OCI-LY7 (cell line): ENCODE data around the gene ATG4A. TPM values are rescaled to one million over a fixed set of nuclear protein-coding genes. Genes with fewer than 3 reads are reported as not detected.

Experiments
- BruUV-seq: library from RNA; stranded (reverse); fragments of 400-500 nt; replicated peaks from 2 replicates; lab custom pipeline; 2021; lab: Mats Ljungman, UMichigan
- CTCF ChIA-PET: fragments of 300-600 bp; sonication (Branson Sonifier 250); formaldehyde crosslinking; loops from one replicate; lab custom pipeline; 2022; ENCODE audit warnings: antibody characterized with exemption; ENCODE audit not compliant: unreplicated experiment; lab: Charles Lee
- POLR2A ChIA-PET: fragments of 300-600 bp; sonication (Branson Sonifier 250); formaldehyde crosslinking; loops from one replicate; lab custom pipeline; 2022; ENCODE audit warnings: antibody characterized with exemption; lab: Charles Lee
- DNase-seq: peaks from one replicate; pipeline ENCODE4 v3.0.0-alpha.2; 2015; ENCODE audit warnings: low spot score
- H2AFZ ChIP-seq: fragments of 200-600 bp; sonication (generic), shearing (Covaris generic); 2 replicates; pipeline ENCODE4 v1.6.1; 2014; ENCODE audit warnings: mild to moderate bottlenecking, antibody characterized with exemption, low read length, moderate library complexity
- H3K27ac ChIP-seq: fragments of 200-600 bp; sonication (generic); 2 replicates; pipeline ENCODE4 v1.5.1; 2014; ENCODE audit warnings: mixed run types, low read depth, mild to moderate bottlenecking, moderate library complexity, low read length, inconsistent platforms; ENCODE audit not compliant: poor library complexity, severe bottlenecking
- H3K36me3 ChIP-seq: fragments of 200-600 bp; sonication (generic); 2 replicates; pipeline ENCODE4 v1.6.1; 2014; ENCODE audit warnings: mild to moderate bottlenecking, antibody characterized with exemption, low read length, moderate library complexity, mixed read lengths; ENCODE audit not compliant: insufficient read depth
- H3K4me1 ChIP-seq: fragments of 200-600 bp; sonication (generic); 2 replicates; pipeline ENCODE4 v1.5.1; 2014; ENCODE audit warnings: mild to moderate bottlenecking, low read length; ENCODE audit not compliant: insufficient read depth, poor library complexity, severe bottlenecking
- H3K4me2 ChIP-seq: fragments of 200-600 bp; sonication (generic); 2 replicates; pipeline ENCODE4 v1.6.1; 2014; ENCODE audit warnings: mild to moderate bottlenecking, low read length
- H3K4me3 ChIP-seq: fragments of 200-600 bp; sonication (generic); 2 replicates; pipeline ENCODE4 v1.5.1; 2014; ENCODE audit warnings: mild to moderate bottlenecking, low read depth, low read length; ENCODE audit not compliant: poor library complexity, severe bottlenecking
- H3K79me2 ChIP-seq: fragments of 200-600 bp; sonication (generic); 2 replicates; pipeline ENCODE4 v1.6.1; 2016; ENCODE audit warnings: low read depth, mild to moderate bottlenecking, low read length, moderate library complexity, mixed read lengths; ENCODE audit not compliant: insufficient read depth
- H3K9me2 ChIP-seq: fragments of 200-600 bp; sonication (generic); 2 replicates; pipeline ENCODE4 v1.6.1; 2016; ENCODE audit warnings: mild to moderate bottlenecking, low read length, mixed read lengths; ENCODE audit not compliant: insufficient read depth
- H3K9me3 ChIP-seq: fragments of 200-600 bp; sonication (generic); 2 replicates; pipeline ENCODE4 v1.6.1; 2014; ENCODE audit warnings: mild to moderate bottlenecking, mixed run types, low read length, mixed read lengths
- H4K20me1 ChIP-seq: fragments of 200-600 bp; sonication (generic); 2 replicates; pipeline ENCODE4 v1.6.1; 2014; ENCODE audit warnings: mild to moderate bottlenecking, antibody characterized with exemption, low read length, moderate library complexity, mixed read lengths; ENCODE audit not compliant: insufficient read depth
- CTCF ChIP-seq: fragments of 200-600 bp; sonication (generic); conservative IDR thresholded peaks from 2 replicates; pipeline ENCODE4 v1.5.1; 2014; ENCODE audit warnings: mild to moderate bottlenecking, antibody characterized with exemption, low read length, moderate library complexity, mixed read lengths
- EZH2phosphoT487 ChIP-seq: fragments of 200-600 bp; sonication (generic); IDR thresholded peaks from 2 replicates; pipeline ENCODE4 v1.6.1; 2018; ENCODE audit warnings: low read depth, borderline replicate concordance, mild to moderate bottlenecking, mixed run types, antibody characterized with exemption, low read length, moderate library complexity, mixed read lengths
- intact Hi-C: fragments of 100-400 bp; cut with micrococcal nuclease; formaldehyde crosslinking; loops from one replicate; pipeline ENCODE4 v1.10.0; 2022; ENCODE audit not compliant: unreplicated experiment
- total RNA-seq, 2 experiments: library from RNA; depleted of rRNA in 1 of 2; stranded (reverse); fragments of >200 nt in 1 of 2; shearing (Covaris generic) in 1 of 2; gene quantifications; 2 replicates each; pipeline ENCODE4 v1.2.3, GENCODE V29; 2014 to 2022

ATG4A gene
- total RNA-seq, 2 experiments from 2014 or later = 9.9 to 14.7 TPM

- no peaks in the 10 kb centered on the region for H3K9me2 ChIP-seq
- TF ChIP-seq CTCF (no peak), EZH2phosphoT487 (no peak)
- ChIA-PET POLR2A (no interaction called here), CTCF (no interaction called here)
- H3K9me3 ChIP-seq = no peaks in the 10 kb centered on the region
- no peak for DNase-seq
- H4K20me1 ChIP-seq = no peaks in the 10 kb centered on the region
- H3K79me2 ChIP-seq = no peaks in the 10 kb centered on the region
- no peaks in the 10 kb centered on the region for H3K4me1 ChIP-seq
- no peak overlapping the region for H2AFZ ChIP-seq
- intact Hi-C loops = no loop called here
- H3K4me2 ChIP-seq = no peak overlapping the region
- no peak overlapping the region for H3K27ac ChIP-seq
- no peak overlapping the region for H3K4me3 ChIP-seq
- H3K36me3 ChIP-seq = no peaks in the 10 kb centered on the region
- no TSS peak for BruUV-seq
Observed at GRCh38 chrX:108159028-108159670, 67.6 kb downstream of the ATG4A start.

GRCh38 chrX:108160309-108160708 lies 68.7 kb downstream of the ATG4A start:
- ChIA-PET CTCF (no interaction called here), POLR2A (no interaction called here)
- Histone ChIP-seq H3K79me2 (no peaks in the 10 kb centered on the region), H2AFZ (no peak overlapping the region), H3K27ac (no peak overlapping the region), H3K4me2 (no peak overlapping the region), H3K9me3 (no peaks in the 10 kb centered on the region), H3K4me1 (no peaks in the 10 kb centered on the region), H3K4me3 (no peak overlapping the region), H3K9me2 (no peaks in the 10 kb centered on the region), H4K20me1 (no peaks in the 10 kb centered on the region), H3K36me3 (no peaks in the 10 kb centered on the region)
- intact Hi-C loops = no loop called here
- TF ChIP-seq CTCF (no peak), EZH2phosphoT487 (no peak)
- BruUV-seq = no TSS peak
- no peak for DNase-seq

GRCh38 chrX:108162265-108162664 lies 70.7 kb downstream of the ATG4A start:
- Histone ChIP-seq H3K4me3 (no peak overlapping the region), H3K27ac (no peak overlapping the region), H3K79me2 (no peaks in the 10 kb centered on the region), H3K4me1 (no peaks in the 10 kb centered on the region), H2AFZ (no peak overlapping the region), H3K4me2 (no peak overlapping the region), H3K9me2 (no peaks in the 10 kb centered on the region), H4K20me1 (no peaks in the 10 kb centered on the region), H3K36me3 (no peaks in the 10 kb centered on the region), H3K9me3 (no peaks in the 10 kb centered on the region)
- POLR2A ChIA-PET = no interaction called here
- CTCF ChIA-PET = no interaction called here
- no peak for DNase-seq
- BruUV-seq = no TSS peak
- TF ChIP-seq EZH2phosphoT487 (no peak), CTCF (no peak)
- intact Hi-C loops = no loop called here
